Renal cortical epithelial cell (primary cell): ENCODE data around the gene RPS4Y2. TPM values are rescaled to one million over a fixed set of nuclear protein-coding genes. Genes with fewer than 3 reads are reported as not detected.

ENCODE experiments used
- DNase-seq: peaks from one replicate; pipeline ENCODE4 v3.0.0-alpha.2; 2011; ENCODE audit warnings: low read depth
- total RNA-seq: library from RNA; depleted of rRNA; stranded (reverse); fragments of >200 nt; gene quantifications from 2 replicates; pipeline ENCODE4 v1.2.3, GENCODE V29; 2014

Gene RPS4Y2
- total RNA-seq: not detected in 2 replicates

- DNase-seq: no peak
Measured at GRCh38 chrY:20755808-20756207, at the start of gene RPS4Y2. Gene RPS4Y2 (plus strand): TSS chrY:20756108. CDS start chrY:20756164, 56 bp downstream.

GRCh38 chrY:20714391-20714790, 41.5 kb upstream of the RPS4Y2 start:
- peak; percentile 84 for DNase-seq

GRCh38 chrY:20726184-20726907, 29.6 kb upstream of the RPS4Y2 start:
- DNase-seq: no peak

- no peak for DNase-seq
Measured at GRCh38 chrY:20735200-20735599, 20.7 kb upstream of the RPS4Y2 start.

GRCh38 chrY:20739806-20740205, 16.1 kb upstream of the RPS4Y2 start:
- DNase-seq: no peak

- peak; percentile 31 for DNase-seq
Measured at GRCh38 chrY:20740609-20741008, 15.3 kb upstream of the RPS4Y2 start.

GRCh38 chrY:20745060-20745459, 10.8 kb upstream of the RPS4Y2 start:
- DNase-seq: peak; percentile 4

- no peak for DNase-seq
Measured at GRCh38 chrY:20746919-20747318, 9.0 kb upstream of the RPS4Y2 start.

GRCh38 chrY:20763869-20764268, 8.0 kb downstream of the RPS4Y2 start:
- no peak for DNase-seq

- DNase-seq: no peak
Measured at GRCh38 chrY:20765117-20765516, 9.2 kb downstream of the RPS4Y2 start.

- no peak for DNase-seq
Measured at GRCh38 chrY:20770755-20771154, 14.8 kb downstream of the RPS4Y2 start.

- DNase-seq: no peak
Measured at GRCh38 chrY:20776104-20776503, 20.2 kb downstream of the RPS4Y2 start.

- DNase-seq: no peak
Measured at GRCh38 chrY:20780104-20780654, 24.3 kb downstream of the RPS4Y2 start.

- DNase-seq: no peak
Measured at GRCh38 chrY:20780776-20781175, 24.9 kb downstream of the RPS4Y2 start.

GRCh38 chrY:20781408-20781807, 25.5 kb downstream of the RPS4Y2 start:
- no peak for DNase-seq

GRCh38 chrY:20784965-20785364, 29.1 kb downstream of the RPS4Y2 start:
- no peak for DNase-seq

- DNase-seq: no peak
Measured at GRCh38 chrY:20787076-20787475, 31.2 kb downstream of the RPS4Y2 start.

GRCh38 chrY:20798351-20799049, 42.6 kb downstream of the RPS4Y2 start:
- DNase-seq: no peak

- no peak for DNase-seq
Measured at GRCh38 chrY:20802659-20803058, 46.8 kb downstream of the RPS4Y2 start.

GRCh38 chrY:20806243-20806642, 50.3 kb downstream of the RPS4Y2 start:
- no peak for DNase-seq

GRCh38 chrY:20813459-20813858, 57.6 kb downstream of the RPS4Y2 start:
- no peak for DNase-seq

- no peak for DNase-seq
Measured at GRCh38 chrY:20814794-20815193, 58.9 kb downstream of the RPS4Y2 start.

GRCh38 chrY:20817067-20817466, 61.2 kb downstream of the RPS4Y2 start:
- DNase-seq: no peak
